MM.1S (cell line): ENCODE measurements around the gene BMP4.

Experiments used
- DNase-seq: peaks from one replicate; pipeline ENCODE4 v3.0.0-alpha.2; 2015
- H2AFZ ChIP-seq: fragments of 300-600 bp; sonication (generic); 2 replicates; pipeline ENCODE4 v1.6.0; 2016; ENCODE audit warnings: antibody characterized with exemption, low read length
- H3F3A ChIP-seq: fragments of 300-600 bp; sonication (generic); 2 replicates; pipeline ENCODE4 v1.6.1; 2016; ENCODE audit warnings: mild to moderate bottlenecking, antibody characterized with exemption, low read length, moderate library complexity, mixed read lengths; ENCODE audit not compliant: insufficient read depth
- H3K27ac ChIP-seq: fragments of 300-600 bp; sonication (generic); 2 replicates; pipeline ENCODE4 v1.5.1; 2016; ENCODE audit warnings: mild to moderate bottlenecking, low read length
- H3K27me3 ChIP-seq: fragments of 300-600 bp; sonication (generic); replicated peaks from 2 replicates; pipeline ENCODE4 v1.6.0; 2016; ENCODE audit warnings: low read length; ENCODE audit not compliant: insufficient read depth
- H3K36me3 ChIP-seq: fragments of 300-600 bp; sonication (generic); replicated peaks from 2 replicates; pipeline ENCODE4 v1.6.1; 2016; ENCODE audit warnings: mild to moderate bottlenecking, low read length, mixed read lengths; ENCODE audit not compliant: insufficient read depth
- H3K4me1 ChIP-seq: fragments of 300-600 bp; sonication (generic); 2 replicates; pipeline ENCODE4 v1.6.1; 2016; ENCODE audit warnings: low read length, mixed read lengths
- H3K4me2 ChIP-seq: fragments of 300-600 bp; sonication (generic); 2 replicates; pipeline ENCODE4 v1.6.0; 2016; ENCODE audit warnings: low read depth, low read length
- H3K4me3 ChIP-seq: fragments of 300-600 bp; sonication (generic); 2 replicates; pipeline ENCODE4 v1.5.1; 2016; ENCODE audit warnings: low read length, mixed read lengths
- H3K79me2 ChIP-seq: fragments of 300-600 bp; sonication (generic); 2 replicates; pipeline ENCODE4 v1.6.1; 2016; ENCODE audit warnings: mixed run types, low read length, mixed read lengths
- H3K9ac ChIP-seq: fragments of 300-600 bp; sonication (generic); 2 replicates; pipeline ENCODE4 v1.6.1; 2016; ENCODE audit warnings: low read length, mixed read lengths
- H3K9me2 ChIP-seq: fragments of 300-600 bp; sonication (generic); replicated peaks from 2 replicates; pipeline ENCODE4 v1.6.1; 2016; ENCODE audit warnings: mild to moderate bottlenecking, low read length, mixed read lengths; ENCODE audit not compliant: insufficient read depth
- H3K9me3 ChIP-seq: fragments of 300-600 bp; sonication (generic); replicated peaks from 2 replicates; pipeline ENCODE4 v1.6.1; 2016; ENCODE audit warnings: mild to moderate bottlenecking, low read length, mixed read lengths; ENCODE audit not compliant: insufficient read depth
- H4K20me1 ChIP-seq: fragments of 300-600 bp; sonication (generic); 2 replicates; pipeline ENCODE4 v1.6.1; 2016; ENCODE audit warnings: mild to moderate bottlenecking, low read length, moderate library complexity, mixed read lengths; ENCODE audit not compliant: insufficient read depth
- EZH2 ChIP-seq: fragments of 300-600 bp; sonication (generic); optimal IDR thresholded peaks from 2 replicates; pipeline ENCODE3; 2017; ENCODE audit warnings: low read depth, mild to moderate bottlenecking, antibody characterized with exemption, low read length, mixed read lengths
- EZH2phosphoT487 ChIP-seq: fragments of 300-600 bp; sonication (generic); IDR thresholded peaks from 2 replicates; pipeline ENCODE4 v1.6.1; 2018; ENCODE audit warnings: antibody characterized with exemption, low read length
- TF ChIP-seq, protein P1 (sequence below): fragments of 300-600 bp; sonication (generic); IDR thresholded peaks from 2 replicates; pipeline ENCODE4 v1.5.1; 2016; ENCODE audit warnings: antibody characterized with exemption, low read length, mixed read lengths

The BMP4 gene

DNA sequence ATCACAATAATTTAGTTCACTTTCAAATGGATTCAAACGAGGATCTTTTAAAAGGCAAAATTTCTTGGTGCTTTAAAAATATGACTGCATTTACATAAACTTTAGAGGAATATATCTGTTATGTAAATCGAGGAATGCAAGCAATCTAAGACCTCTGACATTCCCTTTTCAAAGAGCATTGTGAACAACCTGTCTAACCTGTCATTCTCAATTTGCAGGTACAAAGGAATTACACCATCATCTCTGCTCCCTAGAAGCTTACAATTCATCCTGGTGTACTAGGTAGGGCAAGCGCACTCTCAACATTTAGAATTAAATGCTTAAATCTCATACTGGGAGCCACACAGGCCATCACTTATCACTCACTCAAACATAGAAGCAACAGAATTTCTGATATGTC lies 35.6 kb downstream of the BMP4 start:
- no peak overlapping the region for H3K4me2 ChIP-seq
- no peak overlapping the region for H3K9ac ChIP-seq
- H3K27ac ChIP-seq, result no peak overlapping the region
- no peak overlapping the region for H2AFZ ChIP-seq
- no peaks in the 10 kb centered on the region for H3F3A ChIP-seq
- no peaks in the 10 kb centered on the region for H3K9me3 ChIP-seq
- H3K27me3 ChIP-seq, result no peaks in the 10 kb centered on the region
- H3K4me1 ChIP-seq, result no peaks in the 10 kb centered on the region
- no peak overlapping the region for H3K4me3 ChIP-seq
- H3K9me2 ChIP-seq, result no peaks in the 10 kb centered on the region
- no peak for DNase-seq
- H3K36me3 ChIP-seq, result no peaks in the 10 kb centered on the region
- no peaks in the 10 kb centered on the region for H3K79me2 ChIP-seq
- H4K20me1 ChIP-seq, result no peaks in the 10 kb centered on the region
- TF ChIP-seq, protein P1, sequence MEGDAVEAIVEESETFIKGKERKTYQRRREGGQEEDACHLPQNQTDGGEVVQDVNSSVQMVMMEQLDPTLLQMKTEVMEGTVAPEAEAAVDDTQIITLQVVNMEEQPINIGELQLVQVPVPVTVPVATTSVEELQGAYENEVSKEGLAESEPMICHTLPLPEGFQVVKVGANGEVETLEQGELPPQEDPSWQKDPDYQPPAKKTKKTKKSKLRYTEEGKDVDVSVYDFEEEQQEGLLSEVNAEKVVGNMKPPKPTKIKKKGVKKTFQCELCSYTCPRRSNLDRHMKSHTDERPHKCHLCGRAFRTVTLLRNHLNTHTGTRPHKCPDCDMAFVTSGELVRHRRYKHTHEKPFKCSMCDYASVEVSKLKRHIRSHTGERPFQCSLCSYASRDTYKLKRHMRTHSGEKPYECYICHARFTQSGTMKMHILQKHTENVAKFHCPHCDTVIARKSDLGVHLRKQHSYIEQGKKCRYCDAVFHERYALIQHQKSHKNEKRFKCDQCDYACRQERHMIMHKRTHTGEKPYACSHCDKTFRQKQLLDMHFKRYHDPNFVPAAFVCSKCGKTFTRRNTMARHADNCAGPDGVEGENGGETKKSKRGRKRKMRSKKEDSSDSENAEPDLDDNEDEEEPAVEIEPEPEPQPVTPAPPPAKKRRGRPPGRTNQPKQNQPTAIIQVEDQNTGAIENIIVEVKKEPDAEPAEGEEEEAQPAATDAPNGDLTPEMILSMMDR, result no peak
- TF ChIP-seq EZH2 (no peak), EZH2phosphoT487 (no peak)

DNA sequence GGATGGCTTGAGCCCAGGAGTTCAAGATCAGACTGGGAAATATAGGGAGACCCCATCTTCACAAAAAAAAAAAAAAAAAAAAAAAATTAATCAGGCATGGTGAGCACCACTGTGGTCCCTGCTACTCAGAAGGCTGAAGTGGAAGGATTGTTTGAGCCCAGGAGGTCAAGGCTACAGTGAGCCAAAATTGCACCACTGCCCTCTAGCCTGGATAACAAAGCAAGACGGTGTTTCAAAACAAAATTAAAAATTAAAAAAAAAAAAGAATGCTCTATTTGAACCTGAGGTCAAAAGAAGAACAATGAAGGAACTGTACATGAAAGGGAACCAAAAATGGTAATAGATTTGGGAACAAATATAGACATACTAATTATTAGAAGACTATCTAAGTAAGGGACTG lies 40.4 kb downstream of the BMP4 start:
- H3K79me2 ChIP-seq, result no peaks in the 10 kb centered on the region
- H3K27me3 ChIP-seq, result no peaks in the 10 kb centered on the region
- H3K9me3 ChIP-seq, result no peaks in the 10 kb centered on the region
- DNase-seq, result no peak
- no peak overlapping the region for H3K9ac ChIP-seq
- no peak overlapping the region for H3K4me2 ChIP-seq
- no peaks in the 10 kb centered on the region for H3F3A ChIP-seq
- no peak overlapping the region for H2AFZ ChIP-seq
- no peak overlapping the region for H3K4me3 ChIP-seq
- no peak overlapping the region for H3K27ac ChIP-seq
- H3K4me1 ChIP-seq, result no peaks in the 10 kb centered on the region
- no peak for TF ChIP-seq EZH2phosphoT487
- TF ChIP-seq, protein P1, result no peak
- no peak for TF ChIP-seq EZH2
- H4K20me1 ChIP-seq, result no peaks in the 10 kb centered on the region
- H3K36me3 ChIP-seq, result no peaks in the 10 kb centered on the region
- H3K9me2 ChIP-seq, result no peaks in the 10 kb centered on the region

DNA sequence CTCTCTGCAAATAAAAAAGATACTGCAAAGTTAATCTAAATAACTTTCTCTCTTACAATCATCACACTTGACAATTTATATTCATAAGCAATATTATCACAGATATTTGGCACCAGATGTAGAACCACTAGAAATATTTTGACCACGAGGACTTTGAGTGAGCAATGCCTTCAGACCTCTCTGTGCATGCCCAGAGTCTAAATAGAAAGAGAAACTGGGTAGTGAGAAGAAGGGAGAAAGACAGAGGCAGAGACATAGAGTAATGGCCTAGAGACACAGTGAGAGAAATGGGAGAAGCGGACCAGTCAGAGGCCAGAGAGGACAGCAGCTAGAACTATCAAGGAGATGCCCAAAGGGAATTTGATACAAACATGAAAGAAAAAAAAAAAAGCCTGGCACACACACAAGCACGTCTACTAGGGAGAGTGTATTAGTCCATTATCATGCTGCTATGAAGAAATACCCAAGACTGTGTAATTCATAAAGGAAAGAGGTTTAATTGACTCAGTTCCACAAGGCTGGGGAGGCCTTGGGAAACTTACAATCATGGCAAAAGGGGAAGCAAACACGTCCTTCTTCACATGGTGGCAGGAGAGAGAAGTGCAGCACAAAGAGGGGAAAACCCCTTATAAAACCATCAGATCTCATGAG lies 41.1 kb downstream of the BMP4 start:
- Histone ChIP-seq H3K4me3 (no peak overlapping the region), H3K9me2 (no peaks in the 10 kb centered on the region), H3K4me1 (no peaks in the 10 kb centered on the region), H3K36me3 (no peaks in the 10 kb centered on the region), H3K9ac (no peak overlapping the region), H2AFZ (no peak overlapping the region), H3K9me3 (no peaks in the 10 kb centered on the region), H3K27me3 (no peaks in the 10 kb centered on the region), H3K4me2 (no peak overlapping the region), H3F3A (no peaks in the 10 kb centered on the region), H4K20me1 (no peaks in the 10 kb centered on the region), H3K79me2 (no peaks in the 10 kb centered on the region), H3K27ac (no peak overlapping the region)
- DNase-seq, result no peak
- TF ChIP-seq EZH2phosphoT487, result no peak
- TF ChIP-seq, protein P1, result no peak
- TF ChIP-seq EZH2, result no peak
